NT2/D1 (cell line): ENCODE results near the gene TULP3.

Source experiments
- DNase-seq: peaks from one replicate; pipeline ENCODE4 v3.0.0-alpha.2; 2011; ENCODE audit warnings: low read depth, low spot score
- H3K27me3 ChIP-seq: 2 replicates; pipeline ENCODE4 v1.6.0; 2011; ENCODE audit warnings: mild to moderate bottlenecking; ENCODE audit not compliant: insufficient read length, insufficient read depth
- H3K36me3 ChIP-seq: 2 replicates; pipeline ENCODE4 v1.6.1; 2011; ENCODE audit warnings: mild to moderate bottlenecking, low read length, mixed read lengths; ENCODE audit not compliant: insufficient read depth, insufficient read length
- H3K4me1 ChIP-seq: 2 replicates; pipeline ENCODE4 v1.5.1; 2011; ENCODE audit not compliant: insufficient read depth, insufficient read length
- H3K4me3 ChIP-seq: 2 replicates; pipeline ENCODE4 v1.5.1; 2011; ENCODE audit warnings: low read depth; ENCODE audit not compliant: insufficient read length
- H3K9ac ChIP-seq: 2 replicates; pipeline ENCODE4 v1.6.0; 2011; ENCODE audit warnings: low read depth; ENCODE audit not compliant: insufficient read length
- H3K9me3 ChIP-seq: 2 replicates; pipeline ENCODE4 v1.5.1; 2011; ENCODE audit warnings: mild to moderate bottlenecking, low read length; ENCODE audit not compliant: insufficient read depth
- SUZ12 ChIP-seq: IDR thresholded peaks from 2 replicates; pipeline ENCODE4 v1.6.1; 2011; ENCODE audit not compliant: insufficient read length, insufficient read depth; ENCODE audit errors: extremely low read depth
- YY1 ChIP-seq: IDR thresholded peaks from 2 replicates; pipeline ENCODE4 v1.6.1; 2011; ENCODE audit not compliant: insufficient read length, insufficient read depth
- ZNF274 ChIP-seq: IDR thresholded peaks from 2 replicates; pipeline ENCODE4 v1.6.1; 2011; ENCODE audit warnings: mild to moderate bottlenecking, low read depth, low read length

TULP3 gene

DNA sequence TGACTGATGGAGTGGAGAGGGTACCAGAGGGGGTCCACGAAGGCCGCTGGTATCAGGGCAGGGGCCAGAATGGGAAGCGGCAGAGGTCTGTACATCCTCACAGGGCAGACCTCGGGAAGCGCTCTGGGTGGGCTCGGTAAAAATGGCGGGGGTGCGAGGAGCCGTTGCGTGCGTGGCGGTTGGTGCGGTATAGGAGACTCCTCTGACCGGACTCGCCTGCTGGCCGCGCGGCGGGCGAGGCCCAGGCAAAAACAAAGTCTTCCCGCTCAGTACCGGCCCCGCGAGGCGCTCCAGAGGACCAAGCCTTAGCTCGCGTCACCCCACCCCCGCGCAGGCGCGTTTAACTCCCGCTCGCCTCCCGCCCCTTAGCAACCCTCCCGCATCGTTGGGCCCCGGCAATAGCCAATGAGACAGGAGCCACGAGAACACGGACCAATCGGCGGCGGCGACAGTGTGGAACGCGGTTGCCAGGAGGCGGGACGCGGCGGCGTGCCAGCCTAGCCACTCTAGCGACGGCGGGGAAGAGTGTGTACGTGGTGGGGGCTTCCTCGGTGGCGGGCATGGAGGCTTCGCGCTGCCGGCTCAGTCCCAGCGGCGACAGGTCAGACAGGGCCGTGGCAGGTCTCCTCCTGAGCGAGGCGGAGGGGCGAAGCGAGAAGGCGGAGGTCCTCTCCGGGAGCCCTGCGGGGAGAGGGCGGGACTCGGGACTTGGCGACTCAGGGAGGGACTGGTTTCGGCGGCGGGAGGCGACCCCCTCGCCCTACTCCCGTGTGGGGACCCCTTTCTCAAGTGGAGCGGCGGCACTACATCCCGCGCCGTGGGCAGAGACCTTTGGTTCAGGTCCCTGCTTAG lies at the start of gene TULP3:
Gene TULP3 (plus strand): TSS at position 504 of the 852 bp plus-strand sequence. CDS start 57 bp downstream, at position 561.
- Histone ChIP-seq H3K36me3 (peaks cover 39% of the 10 kb centered on the region), H3K9me3 (no peaks in the 10 kb centered on the region), H3K27me3 (no peaks in the 10 kb centered on the region), H3K4me1 (peaks cover 3% of the 10 kb centered on the region), H3K4me3 (peak within 1 kb of the TSS; percentile 97), H3K9ac (peak within 1 kb of the TSS; percentile 98)
- TF ChIP-seq YY1 (no peak), ZNF274 (no peak), SUZ12 (no peak)
- peak; percentile 100 for DNase-seq

DNA sequence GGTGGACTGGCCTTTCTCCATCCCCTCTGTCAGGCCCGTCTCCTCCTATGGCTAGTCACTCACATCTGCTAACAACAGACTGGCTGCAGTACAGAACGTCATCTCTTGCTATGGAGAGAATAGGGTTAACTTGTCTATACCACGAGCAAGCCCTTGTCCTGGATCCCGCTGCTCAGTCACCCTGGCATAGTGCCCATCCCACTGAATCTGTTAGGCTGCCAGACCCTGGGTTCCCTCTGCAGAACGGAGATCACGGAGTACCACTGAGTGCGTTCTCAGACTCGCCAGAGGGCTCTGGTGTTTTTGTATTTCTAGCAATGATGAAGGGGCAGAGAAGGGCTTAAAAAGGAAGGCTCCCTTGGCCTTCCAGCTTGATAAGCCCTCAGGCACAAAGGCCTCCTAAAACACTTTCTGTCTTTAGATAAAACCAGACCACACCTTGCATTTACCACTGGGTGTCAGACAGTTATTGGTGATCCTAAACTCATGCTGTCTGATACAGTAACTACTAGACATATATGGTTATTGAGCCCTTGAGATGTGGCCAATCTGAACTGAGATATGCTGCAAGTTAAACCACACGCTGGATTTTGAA lies 49.5 kb upstream of the TULP3 start:
- no peak overlapping the region for H3K4me3 ChIP-seq
- TF ChIP-seq YY1 (no peak), ZNF274 (no peak), SUZ12 (no peak)
- peaks cover 14% of the 10 kb centered on the region for H3K4me1 ChIP-seq
- H3K9me3 ChIP-seq, result no peaks in the 10 kb centered on the region
- DNase-seq, result no peak
- H3K9ac ChIP-seq, result no peak overlapping the region
- no peaks in the 10 kb centered on the region for H3K27me3 ChIP-seq
- H3K36me3 ChIP-seq, result peaks cover 52% of the 10 kb centered on the region

GRCh38 chr12:2842948-2843347 lies 47.7 kb upstream of the TULP3 start:
- peaks cover 19% of the 10 kb centered on the region for H3K4me1 ChIP-seq
- H3K9ac ChIP-seq, result no peak overlapping the region
- no peaks in the 10 kb centered on the region for H3K9me3 ChIP-seq
- no peak for DNase-seq
- peaks cover 41% of the 10 kb centered on the region for H3K36me3 ChIP-seq
- no peak overlapping the region for H3K4me3 ChIP-seq
- TF ChIP-seq YY1 (no peak), SUZ12 (no peak), ZNF274 (no peak)
- no peaks in the 10 kb centered on the region for H3K27me3 ChIP-seq

DNA sequence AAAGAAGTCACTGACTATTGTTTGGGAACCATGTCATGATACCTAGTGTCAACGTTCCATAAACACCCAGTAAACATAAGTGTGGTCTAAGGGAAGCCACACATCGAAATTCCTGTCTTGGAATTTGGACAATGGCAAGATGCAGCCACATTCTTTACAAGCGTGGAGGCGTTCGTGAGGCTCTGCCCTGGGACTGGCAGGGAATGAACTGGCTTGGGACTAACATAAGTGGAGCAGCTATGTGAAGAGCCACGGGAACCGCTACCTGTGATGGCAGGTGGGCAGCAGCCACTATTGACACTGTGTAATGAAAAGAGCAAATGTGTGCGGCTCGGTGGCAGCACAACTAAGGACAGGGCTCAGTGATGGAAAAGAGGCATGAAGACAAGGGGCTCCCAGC lies 45.9 kb upstream of the TULP3 start:
- DNase-seq, result no peak
- TF ChIP-seq YY1 (no peak), SUZ12 (no peak), ZNF274 (no peak)
- Histone ChIP-seq H3K4me1 (peaks cover 36% of the 10 kb centered on the region), H3K9ac (no peak overlapping the region), H3K27me3 (no peaks in the 10 kb centered on the region), H3K9me3 (no peaks in the 10 kb centered on the region), H3K36me3 (peaks cover 28% of the 10 kb centered on the region), H3K4me3 (no peak overlapping the region)

DNA sequence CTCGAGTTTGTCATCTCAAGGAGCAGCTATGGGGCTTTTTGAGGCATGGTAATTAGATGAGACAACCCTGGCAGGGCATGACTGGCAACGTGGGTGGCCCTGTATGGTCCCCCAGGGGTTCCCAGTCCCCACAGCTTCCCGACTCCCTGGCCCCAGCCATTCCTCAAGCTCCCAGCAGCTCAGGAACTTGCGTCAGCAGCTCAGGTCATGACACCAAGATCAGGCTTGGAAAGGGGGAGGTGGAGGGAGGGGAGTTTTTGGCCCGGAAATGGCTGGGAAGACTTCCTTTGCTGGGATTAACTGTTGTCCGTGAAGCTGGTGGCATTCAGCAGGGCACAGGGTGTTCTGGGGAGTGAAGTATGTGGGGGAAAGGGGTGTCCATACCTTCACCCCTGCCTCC lies 45.4 kb upstream of the TULP3 start:
- peak overlapping the region; percentile 38 for H3K9ac ChIP-seq
- TF ChIP-seq SUZ12, result no peak
- TF ChIP-seq YY1, result no peak
- no peak for TF ChIP-seq ZNF274
- H3K36me3 ChIP-seq, result peaks cover 25% of the 10 kb centered on the region
- DNase-seq, result no peak
- H3K4me3 ChIP-seq, result no peak overlapping the region
- H3K9me3 ChIP-seq, result no peaks in the 10 kb centered on the region
- H3K4me1 ChIP-seq, result peaks cover 36% of the 10 kb centered on the region
- H3K27me3 ChIP-seq, result no peaks in the 10 kb centered on the region

DNA sequence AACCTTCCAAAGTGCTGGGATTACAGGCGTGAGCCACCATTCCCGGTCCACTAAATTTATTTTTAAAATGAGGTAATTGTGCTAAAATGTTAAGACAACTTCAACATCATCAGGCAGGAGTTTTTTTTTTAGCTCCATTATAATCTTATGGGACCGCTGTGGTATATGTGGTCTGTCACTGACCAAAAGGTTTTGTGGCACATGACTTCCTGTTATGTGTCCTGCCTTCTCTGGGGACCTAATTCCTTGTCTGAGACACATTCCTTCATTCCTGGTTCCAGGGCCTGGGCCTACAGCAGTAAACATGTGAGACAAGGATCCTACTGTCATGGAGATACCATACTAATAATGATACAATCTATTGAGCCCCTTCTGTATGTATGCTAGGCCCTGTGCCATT lies 38.8 kb upstream of the TULP3 start:
- TF ChIP-seq YY1 (no peak), ZNF274 (no peak), SUZ12 (no peak)
- Histone ChIP-seq H3K9ac (no peak overlapping the region), H3K9me3 (no peaks in the 10 kb centered on the region), H3K4me3 (no peak overlapping the region), H3K4me1 (peaks cover 25% of the 10 kb centered on the region), H3K36me3 (peaks cover 11% of the 10 kb centered on the region), H3K27me3 (no peaks in the 10 kb centered on the region)
- no peak for DNase-seq

DNA sequence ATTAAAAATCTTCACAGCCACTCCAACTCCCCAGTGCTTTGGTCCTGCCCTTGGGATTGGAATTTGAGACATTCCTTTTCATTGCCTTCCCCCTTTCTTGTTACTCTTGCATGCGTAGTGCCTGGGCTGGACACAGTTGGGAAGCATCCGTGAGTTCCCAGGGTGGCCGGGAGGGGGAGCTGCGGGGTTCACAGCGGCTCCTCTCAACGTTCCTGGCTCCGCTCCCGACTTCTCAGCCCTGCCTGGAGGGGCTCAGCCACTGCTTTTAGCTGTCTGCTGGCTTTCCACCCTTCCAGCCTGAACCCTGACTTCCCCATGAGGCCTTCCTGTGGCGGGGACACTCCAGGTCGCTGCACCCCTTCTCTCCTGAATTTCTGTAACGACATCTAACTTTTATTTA lies 37.1 kb upstream of the TULP3 start:
- H3K9me3 ChIP-seq, result no peaks in the 10 kb centered on the region
- H3K4me1 ChIP-seq, result peaks cover 23% of the 10 kb centered on the region
- no peak for TF ChIP-seq YY1
- TF ChIP-seq SUZ12, result no peak
- no peak for TF ChIP-seq ZNF274
- peak; percentile 99 for DNase-seq
- no peaks in the 10 kb centered on the region for H3K27me3 ChIP-seq
- H3K36me3 ChIP-seq, result peaks cover 27% of the 10 kb centered on the region
- no peak overlapping the region for H3K9ac ChIP-seq
- no peak overlapping the region for H3K4me3 ChIP-seq
